Measurements from ENCODE around the gene GRB14. TPM values are rescaled to one million over a fixed set of nuclear protein-coding genes. Genes with fewer than 3 reads are reported as not detected.
A peak's percentile ranks its signal among the peaks of the same experiment; 100 is the strongest.

GRB14 gene
- total RNA-seq, 3 donors from 2014 or later (not counting 1 experiment from before 2014, with no cell fraction given): not detected

DNA sequence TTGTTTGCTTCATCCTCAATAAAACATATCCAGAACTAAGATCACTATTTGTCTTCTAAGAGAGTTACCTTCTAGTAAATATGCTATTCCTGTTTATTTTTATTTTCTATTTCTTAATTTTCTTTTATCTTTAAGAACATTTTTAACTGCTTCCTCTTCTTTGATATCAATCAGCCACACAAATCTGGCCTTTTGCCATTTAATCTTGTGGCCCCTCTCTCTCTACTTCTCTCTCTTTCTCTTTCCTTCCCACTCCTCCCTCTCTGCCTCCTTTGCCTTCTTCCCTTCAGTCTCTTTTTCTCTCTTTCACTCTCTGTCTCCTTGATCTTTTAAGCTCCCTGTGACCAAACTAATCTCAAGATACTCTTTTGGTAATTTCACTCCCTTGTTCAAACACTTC is 108.4 kb downstream of the GRB14 start:
- Histone ChIP-seq H3K4me3 (ENCODE audit: low read length) (no peak overlapping the region), H3K27ac (ENCODE audit: low read length) (no peak overlapping the region), H3K4me1 (ENCODE audit: control insufficient read depth, insufficient read depth, low read length) (no peaks in the 10 kb centered on the region), H3K9me3 (ENCODE audit: control insufficient read depth, insufficient read depth, low read length) (peaks cover 17% of the 10 kb centered on the region), H3K27me3 (ENCODE audit: control insufficient read depth, insufficient read depth, low read length) (no peaks in the 10 kb centered on the region), H3K36me3 (ENCODE audit: control insufficient read depth, insufficient read depth, low read length) (no peaks in the 10 kb centered on the region)
- H3K27ac Mint-ChIP-seq: no peak overlapping the region
- no peaks in the 10 kb centered on the region for H3K36me3 Mint-ChIP-seq
- H3K4me3 Mint-ChIP-seq: no peak overlapping the region
- no peak for ATAC-seq
- no peaks in the 10 kb centered on the region for H3K27me3 Mint-ChIP-seq (ENCODE audit: low read depth in 2 of 2)
- H3K4me1 Mint-ChIP-seq: no peaks in the 10 kb centered on the region
- TF ChIP-seq, protein P1, sequence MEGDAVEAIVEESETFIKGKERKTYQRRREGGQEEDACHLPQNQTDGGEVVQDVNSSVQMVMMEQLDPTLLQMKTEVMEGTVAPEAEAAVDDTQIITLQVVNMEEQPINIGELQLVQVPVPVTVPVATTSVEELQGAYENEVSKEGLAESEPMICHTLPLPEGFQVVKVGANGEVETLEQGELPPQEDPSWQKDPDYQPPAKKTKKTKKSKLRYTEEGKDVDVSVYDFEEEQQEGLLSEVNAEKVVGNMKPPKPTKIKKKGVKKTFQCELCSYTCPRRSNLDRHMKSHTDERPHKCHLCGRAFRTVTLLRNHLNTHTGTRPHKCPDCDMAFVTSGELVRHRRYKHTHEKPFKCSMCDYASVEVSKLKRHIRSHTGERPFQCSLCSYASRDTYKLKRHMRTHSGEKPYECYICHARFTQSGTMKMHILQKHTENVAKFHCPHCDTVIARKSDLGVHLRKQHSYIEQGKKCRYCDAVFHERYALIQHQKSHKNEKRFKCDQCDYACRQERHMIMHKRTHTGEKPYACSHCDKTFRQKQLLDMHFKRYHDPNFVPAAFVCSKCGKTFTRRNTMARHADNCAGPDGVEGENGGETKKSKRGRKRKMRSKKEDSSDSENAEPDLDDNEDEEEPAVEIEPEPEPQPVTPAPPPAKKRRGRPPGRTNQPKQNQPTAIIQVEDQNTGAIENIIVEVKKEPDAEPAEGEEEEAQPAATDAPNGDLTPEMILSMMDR (IDR thresholded peaks at IDR 0.05): no peak
- no peak for DNase-seq
- intact Hi-C loops (cut with micrococcal nuclease): no loop called here
- H3K9me3 Mint-ChIP-seq: peaks cover 8 to 12% of the 10 kb centered on the region in 2 donors

- WGBS (ENCODE audit: insufficient coverage): 79% methylated on average over 4 of the region's 4 CpGs
- TF ChIP-seq, protein P1 (IDR thresholded peaks at IDR 0.05): no peak
- Mint-ChIP-seq H3K27me3 (ENCODE audit: low read depth in 2 of 2) (no peaks in the 10 kb centered on the region), H3K4me1 (no peaks in the 10 kb centered on the region), H3K9me3 (peaks cover 8 to 9% of the 10 kb centered on the region in 2 donors), H3K36me3 (no peaks in the 10 kb centered on the region), H3K4me3 (no peak overlapping the region), H3K27ac (no peak overlapping the region)
- DNase-seq (no peak), ATAC-seq (no peak)
- Histone ChIP-seq H3K27me3 (ENCODE audit: control insufficient read depth, insufficient read depth, low read length) (no peaks in the 10 kb centered on the region), H3K36me3 (ENCODE audit: control insufficient read depth, insufficient read depth, low read length) (no peaks in the 10 kb centered on the region), H3K9me3 (ENCODE audit: control insufficient read depth, insufficient read depth, low read length) (peaks cover 17% of the 10 kb centered on the region), H3K4me3 (ENCODE audit: low read length) (no peak overlapping the region), H3K27ac (ENCODE audit: low read length) (no peak overlapping the region), H3K4me1 (ENCODE audit: control insufficient read depth, insufficient read depth, low read length) (no peaks in the 10 kb centered on the region)
- intact Hi-C loops (cut with micrococcal nuclease): no loop called here
These were observed 109.5 kb downstream of the GRB14 start for GRCh38 chr2:164511738-164512137.

DNA sequence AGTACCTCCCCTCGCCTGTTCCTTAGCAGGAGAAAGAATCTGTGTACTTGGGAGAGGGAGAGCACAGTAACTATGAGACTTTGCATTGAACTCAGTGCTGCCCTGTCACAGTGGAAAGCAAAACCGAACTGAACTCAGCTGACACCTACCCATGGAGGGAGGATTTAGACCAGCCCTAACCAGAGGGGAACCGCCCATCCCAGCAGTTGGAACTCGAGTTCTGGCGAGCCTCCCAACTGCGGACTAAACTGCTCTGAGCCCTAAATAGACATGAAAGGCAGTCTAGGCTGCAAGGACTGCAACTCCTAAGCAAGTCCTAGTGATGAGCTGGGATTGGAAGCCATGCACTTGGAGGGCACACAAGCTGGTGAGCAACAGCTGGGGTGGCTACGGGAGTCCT is 110.4 kb downstream of the GRB14 start:
- TF ChIP-seq, protein P1 (IDR thresholded peaks at IDR 0.05): no peak
- intact Hi-C loops (cut with micrococcal nuclease): no loop called here
- Mint-ChIP-seq H3K27ac (no peak overlapping the region), H3K36me3 (no peaks in the 10 kb centered on the region), H3K27me3 (ENCODE audit: low read depth in 2 of 2) (no peaks in the 10 kb centered on the region), H3K4me1 (no peaks in the 10 kb centered on the region), H3K4me3 (no peak overlapping the region), H3K9me3 (peaks cover 8 to 9% of the 10 kb centered on the region in 2 donors)
- 73% methylated on average over 6 of the region's 7 CpGs for WGBS (ENCODE audit: insufficient coverage)
- ATAC-seq: peak in 1 of 3 donors; percentile 21
- Histone ChIP-seq H3K36me3 (ENCODE audit: control insufficient read depth, insufficient read depth, low read length) (no peaks in the 10 kb centered on the region), H3K9me3 (ENCODE audit: control insufficient read depth, insufficient read depth, low read length) (peaks cover 17% of the 10 kb centered on the region), H3K27me3 (ENCODE audit: control insufficient read depth, insufficient read depth, low read length) (no peaks in the 10 kb centered on the region), H3K4me3 (ENCODE audit: low read length) (no peak overlapping the region), H3K4me1 (ENCODE audit: control insufficient read depth, insufficient read depth, low read length) (no peaks in the 10 kb centered on the region), H3K27ac (ENCODE audit: low read length) (no peak overlapping the region)
- DNase-seq: no peak

- intact Hi-C loops (cut with micrococcal nuclease): no loop called here
- Histone ChIP-seq H3K9me3 (ENCODE audit: control insufficient read depth, insufficient read depth, low read length) (peaks cover 6% of the 10 kb centered on the region), H3K36me3 (ENCODE audit: control insufficient read depth, insufficient read depth, low read length) (no peaks in the 10 kb centered on the region), H3K27me3 (ENCODE audit: control insufficient read depth, insufficient read depth, low read length) (no peaks in the 10 kb centered on the region), H3K4me3 (ENCODE audit: low read length) (no peak overlapping the region), H3K27ac (ENCODE audit: low read length) (no peak overlapping the region), H3K4me1 (ENCODE audit: control insufficient read depth, insufficient read depth, low read length) (peaks cover 2% of the 10 kb centered on the region)
- no peak for ATAC-seq
- Mint-ChIP-seq H3K4me3 (no peak overlapping the region), H3K27ac (no peak overlapping the region), H3K36me3 (no peaks in the 10 kb centered on the region), H3K27me3 (ENCODE audit: low read depth in 2 of 2) (no peaks in the 10 kb centered on the region), H3K9me3 (peaks cover 8 to 9% of the 10 kb centered on the region in 2 donors), H3K4me1 (peaks cover 4 to 11% of the 10 kb centered on the region in 2 donors)
- no peak for DNase-seq
- WGBS (ENCODE audit: insufficient coverage): 94% methylated on average over 3 of the region's 4 CpGs
- TF ChIP-seq, protein P1 (IDR thresholded peaks at IDR 0.05): no peak
These were observed 112.0 kb downstream of the GRB14 start for GRCh38 chr2:164509137-164509877.
